HG03439 (cell line): ENCODE data around the gene EDNRB.

ENCODE experiments used
- ATAC-seq: cut with Tn5 transposase; IDR thresholded peaks from one replicate; pipeline ENCODE4 v1.9.1; 2021; ENCODE audit warnings: mild to moderate bottlenecking, moderate library complexity; ENCODE audit not compliant: unreplicated experiment

Gene EDNRB

GRCh38 chr13:77898097-77898496 is 20.5 kb downstream of the EDNRB start:
- ATAC-seq, result peak; percentile 99

- no peak for ATAC-seq
Observed at GRCh38 chr13:77896977-77897376, 21.7 kb downstream of the EDNRB start.

GRCh38 chr13:77896536-77896935 is 22.1 kb downstream of the EDNRB start:
- ATAC-seq, result no peak

DNA sequence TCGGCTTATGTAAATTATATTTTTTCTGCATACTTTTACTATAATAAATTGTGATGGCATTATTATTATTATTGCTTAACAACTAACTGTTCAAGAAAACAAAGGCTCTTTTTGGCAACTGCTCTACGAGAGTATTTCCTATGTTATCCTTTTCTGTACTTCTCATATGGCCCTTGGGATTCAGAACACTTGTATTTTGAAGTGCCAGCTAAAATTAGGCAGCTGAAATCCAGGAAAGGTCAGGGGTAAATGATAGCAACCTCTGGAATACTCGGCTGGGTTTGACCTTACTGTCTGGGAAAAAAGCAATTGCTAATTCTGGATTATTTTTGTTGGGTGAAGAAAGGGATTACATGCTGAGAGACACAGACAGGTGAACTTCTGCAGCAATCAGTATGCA is 23.9 kb downstream of the EDNRB start:
- no peak for ATAC-seq

DNA sequence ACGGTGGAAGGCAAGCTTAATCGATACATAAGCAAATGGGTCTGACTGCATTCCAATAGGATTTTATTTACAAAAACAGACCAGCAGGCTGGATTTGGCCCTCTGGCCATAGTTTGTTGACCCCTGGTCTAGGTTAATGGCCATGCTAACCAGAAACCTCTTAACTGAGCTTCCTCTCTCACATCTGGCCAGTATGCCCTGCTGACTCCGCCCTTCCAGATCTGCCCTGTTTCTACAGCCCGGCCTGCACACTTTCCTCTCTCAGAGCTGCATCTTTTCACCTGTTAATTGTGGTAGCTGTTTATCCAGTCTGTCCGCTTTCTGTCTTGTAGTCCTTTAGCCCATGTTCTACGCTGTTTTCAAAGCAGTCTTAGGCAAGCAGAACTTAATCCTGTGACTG is 25.6 kb downstream of the EDNRB start:
- no peak for ATAC-seq

DNA sequence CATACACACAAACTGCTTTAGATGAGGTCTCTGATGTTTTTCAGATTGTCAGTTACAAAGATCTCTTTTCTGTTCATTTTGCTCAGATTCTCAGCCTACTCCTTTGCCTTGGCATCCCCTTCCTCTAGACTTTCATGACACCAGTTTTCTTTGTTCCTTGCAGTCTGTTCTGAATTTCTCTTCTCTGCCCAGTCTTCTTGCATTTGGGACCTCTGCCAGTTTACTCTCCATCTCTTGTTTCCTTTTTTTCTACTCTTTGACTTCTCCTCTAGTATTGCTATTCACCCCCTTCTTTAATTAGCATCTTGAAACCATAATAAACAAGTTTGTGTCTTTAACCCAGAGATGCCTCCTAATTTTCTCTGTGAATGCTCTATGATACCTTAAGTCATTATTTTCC is 26.1 kb downstream of the EDNRB start:
- ATAC-seq, result no peak

- no peak for ATAC-seq
Observed at GRCh38 chr13:77891486-77891885, 27.1 kb downstream of the EDNRB start.

DNA sequence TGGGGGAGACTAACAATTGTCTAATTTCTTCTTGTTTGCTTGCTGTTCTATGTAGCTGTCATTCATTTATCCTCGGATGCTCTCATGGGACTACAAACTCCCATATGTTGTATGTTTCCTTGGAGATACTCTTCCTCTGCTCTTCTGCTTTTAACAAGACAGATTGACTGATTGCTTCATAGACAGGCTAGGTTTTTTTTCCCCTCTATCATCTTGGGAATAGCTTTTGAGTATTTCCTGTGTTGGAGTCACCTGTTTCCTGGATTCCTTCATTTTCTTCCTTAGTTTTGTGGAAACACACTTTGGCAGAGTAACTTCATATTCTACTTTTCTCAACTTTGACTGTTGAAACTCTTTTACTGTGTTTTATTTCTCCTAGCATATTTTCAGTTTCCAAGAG is 27.6 kb downstream of the EDNRB start:
- no peak for ATAC-seq

DNA sequence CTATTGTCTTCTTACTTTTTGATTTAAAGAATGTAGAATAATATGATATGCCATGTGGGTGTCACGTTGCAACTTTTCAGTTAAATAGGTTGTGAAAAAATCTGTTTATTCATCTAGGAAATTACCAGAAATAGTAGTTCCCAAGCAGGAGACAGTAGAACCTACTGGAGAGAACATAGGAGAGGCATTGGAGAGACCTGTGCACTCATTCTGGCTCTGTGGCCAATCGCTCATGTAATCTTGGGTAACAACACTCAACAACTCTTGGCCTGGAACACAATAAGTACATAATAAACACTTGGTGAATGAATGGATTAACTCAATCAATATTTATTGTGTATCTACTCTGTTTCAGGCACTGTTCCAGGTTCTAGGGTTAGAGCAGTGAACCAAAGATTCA is 35.3 kb downstream of the EDNRB start:
- no peak for ATAC-seq

DNA sequence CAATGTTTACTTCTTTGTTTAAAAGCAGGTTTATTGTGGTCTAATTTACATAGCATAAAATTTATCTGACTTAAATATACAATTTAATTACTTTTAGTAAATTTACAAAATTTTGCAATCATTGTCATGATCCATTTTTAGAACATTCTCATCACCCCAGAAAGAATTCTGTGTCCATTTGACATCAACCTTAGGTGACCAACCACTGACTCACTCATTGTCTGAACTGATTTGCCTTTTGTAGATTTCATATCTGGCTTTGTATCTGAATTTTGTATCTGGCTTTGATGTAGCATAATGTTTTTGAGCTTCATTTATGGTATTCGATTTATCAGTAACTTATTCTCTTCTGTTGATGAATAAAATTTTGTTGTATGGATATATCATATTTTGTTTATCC is 40.4 kb downstream of the EDNRB start:
- ATAC-seq, result no peak

- no peak for ATAC-seq
Observed at GRCh38 chr13:77876176-77876575, 42.5 kb downstream of the EDNRB start.

- ATAC-seq, result no peak
Observed at GRCh38 chr13:77874406-77874805, 44.2 kb downstream of the EDNRB start.

DNA sequence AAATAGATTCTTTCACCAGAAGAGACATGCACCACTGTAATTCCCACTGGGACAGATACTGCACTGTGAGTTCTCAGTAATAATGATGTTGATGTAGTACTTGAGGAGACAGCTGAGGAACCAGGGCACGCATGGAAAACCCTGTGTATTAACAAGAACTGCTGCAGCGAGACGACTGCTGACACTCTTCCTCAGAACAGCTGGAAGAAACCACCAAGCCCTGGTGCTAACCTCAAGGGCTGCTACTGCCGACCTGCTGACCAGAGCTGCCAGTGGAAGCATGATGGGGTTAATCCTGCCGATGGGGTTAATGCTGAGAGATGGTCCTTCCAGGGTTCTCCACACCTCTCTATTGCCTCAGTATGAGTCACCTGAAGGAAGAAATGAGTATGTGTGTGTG is 45.6 kb downstream of the EDNRB start:
- ATAC-seq, result no peak

- no peak for ATAC-seq
Observed at GRCh38 chr13:77871596-77871995, 47.0 kb downstream of the EDNRB start.

DNA sequence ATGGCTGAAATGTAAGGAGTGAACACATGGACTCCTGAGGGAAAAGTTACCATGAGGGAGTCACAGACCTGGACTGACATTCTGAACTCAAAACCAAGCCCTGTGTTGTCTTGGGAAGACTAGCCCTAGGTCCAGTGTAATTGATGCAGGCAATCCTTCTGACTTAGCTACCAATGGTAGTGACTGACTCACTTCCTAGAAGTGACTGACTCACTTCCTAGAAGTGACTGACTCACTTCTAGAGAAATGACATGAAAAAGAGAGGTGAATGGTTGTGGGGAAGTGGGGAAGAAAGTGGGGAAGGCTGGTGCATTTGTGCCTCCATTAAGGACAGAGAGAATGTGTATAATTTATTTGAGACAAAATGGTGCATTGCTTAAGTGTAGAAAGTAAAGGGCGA is 49.9 kb downstream of the EDNRB start:
- no peak for ATAC-seq

GRCh38 chr13:77866971-77867370 is 51.7 kb downstream of the EDNRB start:
- no peak for ATAC-seq

DNA sequence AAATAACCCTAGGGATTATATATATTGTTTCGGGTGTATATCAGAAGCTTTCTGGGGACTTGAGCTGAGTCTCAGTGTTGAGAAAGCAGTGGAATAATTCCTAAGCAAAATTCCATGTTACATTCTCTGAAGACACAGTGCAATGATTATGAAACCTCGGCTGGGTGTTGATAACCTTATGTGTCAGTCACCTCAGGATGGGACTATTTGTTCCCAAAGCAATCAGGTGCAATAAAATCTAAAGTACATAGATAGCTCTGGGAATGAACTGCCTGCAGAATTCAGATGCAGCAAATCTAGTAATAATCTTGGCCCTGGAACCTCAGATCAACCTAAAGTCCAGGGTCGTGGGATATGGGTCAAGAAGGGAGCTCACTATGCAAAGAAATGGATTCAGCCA is 53.0 kb downstream of the EDNRB start:
- no peak for ATAC-seq

DNA sequence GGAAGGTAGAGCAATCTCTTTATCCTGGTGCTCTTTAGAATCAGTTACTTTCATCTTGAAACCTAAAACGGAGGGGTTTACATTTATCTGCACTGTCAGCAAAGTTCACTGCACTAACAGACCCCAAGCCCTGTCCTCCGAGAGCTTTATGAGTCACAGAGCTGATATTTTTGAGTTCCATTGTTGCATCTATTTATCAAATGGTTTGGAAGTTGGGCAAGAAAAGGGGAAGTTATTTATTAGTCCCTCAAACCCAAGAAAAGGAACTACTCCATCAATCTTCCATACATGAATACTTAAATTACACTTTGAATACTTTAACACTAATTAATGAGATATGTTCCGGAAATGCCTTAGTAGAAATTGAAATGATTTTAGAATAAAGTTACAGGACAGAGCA is 55.5 kb downstream of the EDNRB start:
- no peak for ATAC-seq

DNA sequence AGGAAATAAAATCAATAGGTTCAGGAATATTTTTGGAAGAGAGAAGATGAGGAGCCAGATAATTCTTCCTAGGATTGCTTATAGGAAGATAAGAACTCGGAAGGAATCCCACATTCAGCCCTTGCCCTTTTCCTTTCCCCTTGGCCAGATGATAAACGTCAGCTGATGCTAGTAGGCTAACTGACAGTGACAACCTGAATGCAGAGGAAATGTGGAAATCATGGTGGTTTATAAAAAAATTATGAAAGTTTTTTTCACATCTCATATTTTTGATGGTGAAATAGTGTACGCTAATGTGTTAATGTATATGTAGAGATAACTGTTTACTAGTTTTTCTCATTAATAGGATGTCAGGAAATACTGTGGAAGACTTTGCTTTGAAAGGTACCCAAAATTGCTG is 56.9 kb downstream of the EDNRB start:
- ATAC-seq, result no peak

- ATAC-seq, result no peak
Observed at GRCh38 chr13:77860507-77860981, 58.1 kb downstream of the EDNRB start.

DNA sequence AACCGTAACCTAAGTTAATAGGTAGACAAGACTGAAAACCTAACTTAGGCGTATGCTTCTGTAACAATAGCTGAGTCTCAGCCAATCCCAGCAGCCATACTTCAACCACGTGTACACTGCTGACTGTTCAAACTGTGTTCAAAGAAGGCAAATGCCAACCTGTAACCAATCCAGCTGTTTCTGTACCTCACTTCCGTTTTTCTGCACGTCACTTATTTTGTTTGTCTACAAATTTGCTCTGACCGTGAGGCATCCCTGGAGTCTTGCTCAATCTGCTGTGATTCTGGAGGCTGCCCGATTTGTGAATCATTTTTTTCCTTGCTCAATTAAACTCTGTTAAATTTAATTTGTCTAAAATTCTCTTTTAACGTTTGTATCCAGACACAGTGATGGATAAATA is 59.2 kb downstream of the EDNRB start:
- no peak for ATAC-seq

DNA sequence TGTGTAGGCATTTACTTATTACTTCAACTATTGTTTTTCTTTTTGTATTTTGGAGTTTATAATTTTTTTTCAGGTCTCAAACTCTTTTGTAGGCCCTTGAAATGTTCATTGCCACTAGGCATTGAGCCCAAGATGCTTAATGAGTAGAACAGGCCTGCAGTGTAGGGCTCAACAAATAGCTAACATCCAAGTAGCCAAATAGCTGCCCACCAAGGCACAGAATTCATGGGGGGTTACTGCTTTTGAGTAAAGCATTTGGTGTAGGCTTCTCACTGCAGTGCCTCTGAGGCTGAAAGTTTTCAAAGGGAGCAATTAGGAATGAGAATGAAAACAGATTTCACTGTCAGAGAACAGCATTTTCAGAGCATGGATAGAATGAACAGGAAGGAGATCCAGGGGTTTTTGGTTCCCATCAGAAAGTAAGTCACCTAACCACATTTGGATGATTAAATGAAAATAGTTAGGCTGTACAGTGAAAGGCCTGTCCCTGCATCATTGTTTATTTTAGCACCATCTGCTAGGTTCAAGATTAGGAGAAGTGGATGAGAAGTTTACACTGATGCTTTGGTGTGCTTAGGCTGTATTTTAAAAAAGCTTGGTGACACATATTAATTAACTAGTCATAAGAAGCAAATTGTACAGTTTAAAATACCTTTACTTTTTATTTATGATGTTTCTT is 61.0 kb downstream of the EDNRB start:
- no peak for ATAC-seq

GRCh38 chr13:77853703-77854102 is 64.9 kb downstream of the EDNRB start:
- no peak for ATAC-seq
